Measurements from ENCODE around the gene IQCE. TPM values are rescaled to one million over a fixed set of nuclear protein-coding genes. Genes with fewer than 3 reads are reported as not detected.

The IQCE gene
- total and polyA plus RNA-seq, 9 donors, result 4.4 to 19.2 (median 13.3) TPM

GRCh38 chr7:2646680-2647571 is 88.1 kb downstream of the IQCE start:
- peaks cover 3% of the 10 kb centered on the region for H3K4me1 ChIP-seq (ENCODE audit: insufficient read depth)
- 81 to 93% (median 83%) methylated on average over 53 to 73 of the region's 73 CpGs for WGBS, 3 donors
- no peak overlapping the region for H3K4me3 ChIP-seq
- intact Hi-C loops (cut with DNase I), result no loop called here
- no peaks in the 10 kb centered on the region for H3K27me3 ChIP-seq
- TF ChIP-seq CTCF (IDR thresholded peaks at IDR 0.05) (no peak), POLR2A (IDR thresholded peaks at IDR 0.05) (no peak), EP300 (IDR thresholded peaks at IDR 0.05) (no peak)
- H3K36me3 ChIP-seq, result no peaks in the 10 kb centered on the region
- H3K9me3 ChIP-seq, result no peaks in the 10 kb centered on the region
- no peak for DNase-seq
- no peak overlapping the region for H3K27ac ChIP-seq

GRCh38 chr7:2647594-2648172 is 88.9 kb downstream of the IQCE start:
- no peaks in the 10 kb centered on the region for H3K9me3 ChIP-seq
- no peak for TF ChIP-seq EP300 (IDR thresholded peaks at IDR 0.05)
- TF ChIP-seq POLR2A (IDR thresholded peaks at IDR 0.05), result no peak
- no peak for TF ChIP-seq CTCF (IDR thresholded peaks at IDR 0.05)
- H3K27me3 ChIP-seq, result no peaks in the 10 kb centered on the region
- H3K27ac ChIP-seq, result no peak overlapping the region
- H3K4me3 ChIP-seq, result no peak overlapping the region
- intact Hi-C loops (cut with DNase I), result no loop called here
- H3K4me1 ChIP-seq (ENCODE audit: insufficient read depth), result no peaks in the 10 kb centered on the region
- no peak for DNase-seq
- 90 to 95% (median 92%) methylated on average over 15 of the region's 15 CpGs for WGBS, 3 donors
- no peaks in the 10 kb centered on the region for H3K36me3 ChIP-seq

- TF ChIP-seq EP300 (IDR thresholded peaks at IDR 0.05) (no peak), POLR2A (IDR thresholded peaks at IDR 0.05) (no peak)
- Histone ChIP-seq H3K36me3 (no peaks in the 10 kb centered on the region), H3K4me1 (ENCODE audit: insufficient read depth) (no peaks in the 10 kb centered on the region), H3K4me3 (no peak overlapping the region), H3K27ac (no peak overlapping the region), H3K9me3 (no peaks in the 10 kb centered on the region), H3K27me3 (no peaks in the 10 kb centered on the region)
- no peak for DNase-seq
- WGBS, 3 donors, result 82 to 88% (median 87%) methylated on average over 12 to 18 of the region's 18 CpGs
- intact Hi-C loops (cut with DNase I), result no loop called here
These were observed 90.5 kb downstream of the IQCE start for GRCh38 chr7:2649139-2649838.

GRCh38 chr7:2649991-2650390 is 91.2 kb downstream of the IQCE start:
- TF ChIP-seq POLR2A (IDR thresholded peaks at IDR 0.05), result no peak
- no peak for TF ChIP-seq CTCF (IDR thresholded peaks at IDR 0.05)
- TF ChIP-seq EP300 (IDR thresholded peaks at IDR 0.05), result no peak
- Histone ChIP-seq H3K4me1 (ENCODE audit: insufficient read depth) (no peaks in the 10 kb centered on the region), H3K27me3 (no peaks in the 10 kb centered on the region), H3K9me3 (no peaks in the 10 kb centered on the region), H3K4me3 (no peak overlapping the region), H3K27ac (no peak overlapping the region), H3K36me3 (no peaks in the 10 kb centered on the region)
- intact Hi-C loops (cut with DNase I), result no loop called here
- WGBS, 3 donors, result 89 to 94% (median 94%) methylated on average over 11 of the region's 11 CpGs
- no peak for DNase-seq

Measured in ovary (tissue), 9 donors.